HTR-8/SVneo (cell line): Measurements from ENCODE around the gene REEP5.
"Not testable (repeated sequence)": the region's sequence is repeated elsewhere in the genome, so short reads cannot be mapped to it uniquely, and the experiment has no call there.

Experiments
- DNase-seq: peaks from one replicate; pipeline ENCODE4 v3.0.0; 2011; ENCODE audit warnings: low spot score, mixed read lengths; ENCODE audit not compliant: insufficient read length
- FAIRE-seq: peaks from 2 replicates; lab custom pipeline; 2011; peaks lifted over from hg19 to GRCh38; lab: Jason Lieb, UNC

REEP5 gene

DNA sequence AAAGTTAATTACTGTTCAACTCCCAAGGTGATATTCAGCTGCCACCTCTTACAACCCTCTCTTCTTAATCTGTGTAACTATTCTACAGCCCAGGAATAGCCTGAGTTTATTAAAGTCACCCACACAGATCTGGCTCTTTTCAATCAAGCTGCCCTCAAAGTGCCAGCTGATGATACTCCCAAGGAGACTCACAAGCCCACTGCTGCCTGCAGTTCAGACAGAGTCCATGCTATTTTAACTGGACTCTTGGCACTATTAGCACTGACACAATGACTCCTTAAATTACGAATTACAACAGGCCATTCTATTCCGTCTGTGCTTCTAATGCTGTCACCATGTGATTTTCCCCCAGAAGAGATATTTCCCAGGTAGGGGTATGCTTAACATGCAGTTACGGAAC, 26.3 kb downstream of the REEP5 start:
- FAIRE-seq (no peak), DNase-seq (no peak)

- DNase-seq (no peak), FAIRE-seq (no peak)
Observed at GRCh38 chr5:112892776-112893175, 29.3 kb downstream of the REEP5 start.

DNA sequence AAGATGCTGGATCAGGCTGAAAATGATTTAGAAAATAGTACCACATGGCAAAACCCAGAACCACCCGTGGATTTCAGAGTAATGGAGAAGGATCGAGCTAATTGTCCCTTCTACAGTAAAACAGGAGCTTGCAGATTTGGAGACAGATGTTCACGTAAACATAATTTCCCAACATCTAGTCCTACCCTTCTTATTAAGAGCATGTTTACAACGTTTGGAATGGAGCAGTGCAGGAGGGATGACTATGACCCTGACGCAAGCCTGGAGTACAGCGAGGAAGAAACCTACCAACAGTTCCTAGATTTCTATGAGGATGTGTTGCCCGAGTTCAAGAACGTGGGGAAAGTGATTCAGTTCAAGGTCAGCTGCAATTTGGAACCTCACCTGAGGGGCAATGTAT, 30.0 kb downstream of the REEP5 start:
- FAIRE-seq, DNase-seq: not testable (repeated sequence)

GRCh38 chr5:112886975-112887374, 35.1 kb downstream of the REEP5 start:
- FAIRE-seq: no peak
- no peak for DNase-seq

GRCh38 chr5:112885001-112885400, 37.0 kb downstream of the REEP5 start:
- FAIRE-seq (no peak), DNase-seq (no peak)

DNA sequence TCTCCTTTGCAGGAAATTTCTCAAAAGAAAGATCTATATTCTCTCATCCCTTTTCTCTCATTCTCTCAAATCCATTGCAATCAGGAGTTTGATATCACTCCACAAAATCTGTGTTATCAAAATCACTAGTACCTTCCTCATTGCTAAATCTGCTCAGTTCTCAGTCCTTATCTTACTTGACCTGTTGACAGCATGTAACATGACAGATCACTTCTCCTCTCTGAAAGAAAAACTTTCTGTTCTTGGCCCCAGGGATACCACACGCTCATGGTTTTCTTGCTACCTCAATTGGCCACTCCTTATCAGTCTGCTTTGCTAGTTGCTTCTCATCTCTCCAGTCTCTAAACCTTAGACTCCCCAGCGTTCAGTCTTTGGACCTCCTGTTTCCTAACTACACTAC, 38.8 kb downstream of the REEP5 start:
- FAIRE-seq: no peak

GRCh38 chr5:112880219-112880964, 41.6 kb downstream of the REEP5 start:
- FAIRE-seq: no peak
- no peak for DNase-seq

More for the DNA sequence above, 38.8 kb downstream of the REEP5 start:
- no peak for DNase-seq

DNA sequence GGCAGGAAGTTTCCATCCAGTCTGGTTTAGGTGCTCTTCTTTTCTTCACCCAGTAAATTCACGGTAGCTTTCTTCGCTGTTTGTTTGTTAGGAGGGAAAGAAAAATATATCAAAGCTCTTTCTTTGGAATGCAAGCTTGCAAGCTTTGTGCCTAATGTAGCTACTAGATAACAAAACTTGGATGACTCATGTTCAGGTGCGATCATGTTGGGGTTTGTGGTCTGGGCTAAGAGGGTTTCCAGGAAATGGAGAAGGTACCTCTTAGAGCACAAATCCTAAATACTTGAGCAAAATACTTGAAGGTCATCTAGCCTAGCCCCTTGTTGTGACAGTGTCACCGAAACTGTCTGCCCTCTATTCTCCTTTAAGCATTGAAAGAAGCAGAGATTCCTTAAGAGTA, 43.3 kb downstream of the REEP5 start:
- FAIRE-seq: no peak
- DNase-seq: no peak

GRCh38 chr5:112878101-112878500, 43.9 kb downstream of the REEP5 start:
- FAIRE-seq: no peak
- no peak for DNase-seq

DNA sequence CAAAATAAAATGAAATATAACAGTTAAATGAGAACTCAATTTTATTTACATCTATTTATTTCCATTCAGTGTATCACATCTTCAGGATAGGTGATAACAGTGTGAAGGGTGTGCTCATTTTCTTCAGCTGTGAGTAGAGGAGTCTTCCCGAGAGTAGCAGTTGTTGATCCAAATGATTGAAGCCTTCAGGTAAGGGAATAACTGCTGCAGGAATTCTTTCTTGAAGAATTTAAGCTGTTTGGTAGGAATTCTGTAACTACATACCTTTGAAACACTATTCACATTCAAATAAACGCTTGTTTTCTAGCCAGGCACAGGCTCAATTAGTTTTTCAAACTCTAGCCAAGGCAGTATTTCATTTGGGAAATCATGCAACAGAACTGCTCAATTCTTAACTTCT, 45.7 kb downstream of the REEP5 start:
- FAIRE-seq (no peak), DNase-seq (no peak)

DNA sequence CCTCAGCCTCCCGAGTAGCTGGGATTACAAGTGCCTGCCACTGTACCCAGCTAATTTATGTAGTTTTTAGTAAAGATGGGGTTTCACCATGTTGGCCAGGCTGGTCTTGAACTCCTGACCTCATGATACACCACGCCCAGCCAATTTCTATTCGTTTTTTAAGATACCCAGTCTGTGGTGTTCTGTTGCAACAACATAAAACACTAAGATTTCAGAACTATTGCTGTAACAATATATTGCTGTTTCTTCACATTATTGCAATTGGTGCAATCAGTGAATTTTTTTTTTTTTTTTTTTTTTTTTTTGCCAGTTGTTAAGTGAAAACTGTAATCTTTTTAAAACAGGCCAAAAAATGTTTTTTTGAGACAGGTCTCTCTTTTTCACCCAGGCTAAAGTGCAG, 51.1 kb downstream of the REEP5 start:
- FAIRE-seq: no peak
- no peak for DNase-seq

DNA sequence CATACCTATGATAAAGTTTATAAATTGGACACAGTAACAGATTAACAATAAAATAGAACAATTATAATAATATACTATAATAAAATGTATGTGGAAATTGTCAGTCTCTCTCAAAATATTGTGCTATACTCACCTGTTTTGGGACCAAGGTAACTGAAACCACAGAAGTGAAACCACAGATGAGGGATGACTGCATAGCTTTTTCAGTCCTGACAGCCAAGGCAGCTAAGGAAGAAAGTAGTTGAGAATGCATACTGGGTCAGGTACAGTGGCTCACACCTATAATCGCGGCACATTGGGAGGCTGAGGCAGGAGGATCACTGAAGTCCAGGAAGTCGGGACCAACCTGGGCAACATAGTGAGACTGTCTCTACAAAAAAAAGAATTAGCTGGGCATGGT, 52.1 kb downstream of the REEP5 start:
- DNase-seq (no peak), FAIRE-seq (no peak)

- no peak for DNase-seq
- FAIRE-seq: no peak
Observed at GRCh38 chr5:112867411-112867810, 54.6 kb downstream of the REEP5 start.

DNA sequence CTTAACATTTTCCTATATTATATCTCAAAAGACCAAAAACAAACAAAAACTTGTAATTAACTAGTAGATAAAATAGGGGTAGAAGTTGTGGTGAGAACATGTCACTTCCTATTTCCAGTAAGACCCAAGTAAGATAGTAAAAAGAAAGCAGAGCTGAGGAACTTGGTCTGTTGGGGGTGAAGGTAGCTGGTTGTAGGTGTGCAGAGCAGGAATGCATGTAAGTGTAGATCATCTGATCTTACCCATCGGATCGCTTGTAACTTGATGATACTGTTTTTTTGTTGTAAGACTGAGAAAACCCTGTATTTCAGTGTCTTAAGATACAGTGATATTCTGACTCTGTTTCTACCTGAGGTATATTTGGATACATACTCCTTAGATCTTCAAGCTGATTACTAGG, 55.3 kb downstream of the REEP5 start:
- FAIRE-seq (no peak), DNase-seq (no peak)

DNA sequence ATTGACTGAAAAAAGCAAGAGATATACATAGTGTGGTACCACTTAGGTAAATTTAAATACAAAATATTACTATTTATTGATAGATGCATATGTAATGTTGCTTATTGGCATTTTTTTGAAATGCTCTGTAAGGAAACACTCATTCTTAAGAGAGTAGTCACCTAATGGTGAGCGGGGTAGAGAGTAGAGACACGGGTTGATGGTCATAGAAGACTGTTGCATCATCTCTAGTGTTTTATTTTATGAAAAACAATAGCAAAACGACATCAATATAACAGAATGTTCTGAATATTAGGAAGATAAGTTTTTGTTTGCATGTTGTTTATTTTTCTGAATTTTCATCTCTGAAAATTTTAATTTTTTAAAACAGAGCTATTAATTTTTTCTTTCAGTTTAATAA, 56.9 kb downstream of the REEP5 start:
- no peak for FAIRE-seq
- no peak for DNase-seq

- FAIRE-seq (no peak), DNase-seq (no peak)
Observed at GRCh38 chr5:112863549-112863948, 58.5 kb downstream of the REEP5 start.

- FAIRE-seq: no peak
Observed at GRCh38 chr5:112862085-112862484, 59.9 kb downstream of the REEP5 start.

GRCh38 chr5:112861638-112861985, 60.4 kb downstream of the REEP5 start:
- no peak for FAIRE-seq
- no peak for DNase-seq

More at GRCh38 chr5:112862085-112862484, 59.9 kb downstream of the REEP5 start:
- DNase-seq: no peak

- DNase-seq (peak; percentile 98), FAIRE-seq (peak; percentile 23)
Observed at GRCh38 chr5:112860929-112861637, 60.9 kb downstream of the REEP5 start, which contains the start of gene SRP19. Gene SRP19, plus strand, starts transcription at chr5:112861287. Its CDS starts 90 bp downstream, at chr5:112861377.

- DNase-seq, FAIRE-seq: not testable (repeated sequence)
Observed at GRCh38 chr5:112860571-112860928, 61.5 kb downstream of the REEP5 start.

- no peak for DNase-seq
- no peak for FAIRE-seq
Observed at GRCh38 chr5:112857866-112858265, 64.2 kb downstream of the REEP5 start.

- DNase-seq: no peak
- FAIRE-seq: no peak
Observed at GRCh38 chr5:112854651-112855050, 67.4 kb downstream of the REEP5 start.
